ENCODE measurements around the gene KDM3A.

Gene KDM3A

DNA sequence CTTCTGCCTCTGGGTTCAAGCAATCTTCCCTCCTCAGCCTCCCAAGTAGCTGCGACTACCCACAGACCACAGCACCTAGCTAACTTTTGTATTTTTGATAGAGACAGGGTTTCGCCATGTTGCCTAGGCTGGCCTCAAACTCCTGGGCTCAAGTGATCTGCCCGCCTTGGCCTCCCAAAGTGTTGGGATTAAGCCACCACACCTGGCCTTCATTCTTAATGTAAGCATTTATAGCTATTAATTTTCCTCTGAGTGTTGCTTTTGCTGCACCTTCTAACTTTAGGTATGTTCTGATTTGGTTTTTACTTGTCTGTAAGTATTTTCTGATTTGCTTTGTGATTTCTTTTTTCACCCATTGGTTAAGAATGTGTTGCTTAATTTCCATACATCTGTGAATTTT is 92.4 kb downstream of the KDM3A start:
- no peak for DNase-seq (ENCODE audit: low read depth)
- TF ChIP-seq, protein P1, sequence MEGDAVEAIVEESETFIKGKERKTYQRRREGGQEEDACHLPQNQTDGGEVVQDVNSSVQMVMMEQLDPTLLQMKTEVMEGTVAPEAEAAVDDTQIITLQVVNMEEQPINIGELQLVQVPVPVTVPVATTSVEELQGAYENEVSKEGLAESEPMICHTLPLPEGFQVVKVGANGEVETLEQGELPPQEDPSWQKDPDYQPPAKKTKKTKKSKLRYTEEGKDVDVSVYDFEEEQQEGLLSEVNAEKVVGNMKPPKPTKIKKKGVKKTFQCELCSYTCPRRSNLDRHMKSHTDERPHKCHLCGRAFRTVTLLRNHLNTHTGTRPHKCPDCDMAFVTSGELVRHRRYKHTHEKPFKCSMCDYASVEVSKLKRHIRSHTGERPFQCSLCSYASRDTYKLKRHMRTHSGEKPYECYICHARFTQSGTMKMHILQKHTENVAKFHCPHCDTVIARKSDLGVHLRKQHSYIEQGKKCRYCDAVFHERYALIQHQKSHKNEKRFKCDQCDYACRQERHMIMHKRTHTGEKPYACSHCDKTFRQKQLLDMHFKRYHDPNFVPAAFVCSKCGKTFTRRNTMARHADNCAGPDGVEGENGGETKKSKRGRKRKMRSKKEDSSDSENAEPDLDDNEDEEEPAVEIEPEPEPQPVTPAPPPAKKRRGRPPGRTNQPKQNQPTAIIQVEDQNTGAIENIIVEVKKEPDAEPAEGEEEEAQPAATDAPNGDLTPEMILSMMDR (IDR thresholded peaks at IDR 0.05; ENCODE audit: low read depth, low read length, missing control alignments): no peak
- H3K4me3 ChIP-seq (ENCODE audit: low read depth, low read length): no peak overlapping the region
- in situ Hi-C loops (cut with HindIII; ENCODE audit: low sequenced_read_pairs): no loop called here

DNA sequence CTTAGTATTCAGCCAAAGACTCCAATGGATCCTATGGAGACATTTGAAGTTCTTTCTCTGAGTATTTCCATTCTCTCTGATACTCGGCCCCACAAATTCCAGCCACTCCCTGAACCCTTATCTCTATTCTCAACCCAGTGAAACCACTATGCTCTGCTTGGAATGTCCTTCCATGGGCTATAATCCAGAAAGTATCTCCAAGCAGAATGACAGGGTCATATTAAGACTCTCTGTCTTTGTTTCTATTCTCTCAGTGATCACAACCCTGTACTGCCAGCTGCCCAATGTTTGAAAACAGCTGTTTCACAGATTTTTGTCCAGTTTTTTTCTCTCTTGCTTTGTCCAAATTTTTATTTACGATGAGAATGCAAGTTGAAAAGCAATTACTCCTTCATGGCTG is 100.2 kb downstream of the KDM3A start:
- no peak for DNase-seq (ENCODE audit: low read depth)
- H3K4me3 ChIP-seq (ENCODE audit: low read depth, low read length): no peak overlapping the region
- TF ChIP-seq, protein P1 (IDR thresholded peaks at IDR 0.05; ENCODE audit: low read depth, low read length, missing control alignments): no peak
- in situ Hi-C loops (cut with HindIII; ENCODE audit: low sequenced_read_pairs): no loop called here

All from astrocyte of the cerebellum (primary cell).